PC-3 (cell line): ENCODE data around the gene SBSN. TPM values are rescaled to one million over a fixed set of nuclear protein-coding genes. Genes with fewer than 3 reads are reported as not detected.
A peak's percentile ranks its signal among the peaks of the same experiment; 100 is the strongest.

Experiments used
- ATAC-seq: fragments of 200-7000 bp; cut with Tn5 transposase; 2 replicates; pipeline ENCODE4 v1.9.1; 2020; ENCODE audit warnings: mild to moderate bottlenecking, moderate library complexity
- BruUV-seq: library from RNA; stranded (reverse); fragments of 400-500 nt; replicated peaks from 2 replicates; lab custom pipeline; 2021; lab: Mats Ljungman, UMichigan
- CTCF ChIA-PET: fragments of 300-600 bp; sonication (Branson Sonifier 250); formaldehyde crosslinking; loops from one replicate; lab custom pipeline; 2022; ENCODE audit warnings: antibody characterized with exemption; lab: Charles Lee
- POLR2A ChIA-PET: fragments of 300-600 bp; sonication (Branson Sonifier 250); formaldehyde crosslinking; loops from one replicate; lab custom pipeline; 2022; ENCODE audit warnings: antibody characterized with exemption; ENCODE audit not compliant: unreplicated experiment; lab: Charles Lee
- DNase-seq: peaks from one replicate; pipeline ENCODE4 v3.0.0-alpha.2; 2015
- H2AFZ ChIP-seq: fragments of 300-600 bp; sonication (generic); 2 replicates; pipeline ENCODE4 v1.6.0; 2016; ENCODE audit warnings: antibody characterized with exemption, low read length
- H3F3A ChIP-seq: fragments of 300-600 bp; sonication (generic); one replicate; pipeline ENCODE4 v1.6.0; 2017; ENCODE audit warnings: antibody characterized with exemption, low read length, control low read depth, mild to moderate bottlenecking; ENCODE audit not compliant: unreplicated experiment
- H3K27ac ChIP-seq: fragments of 300-600 bp; sonication (generic); 2 replicates; pipeline ENCODE4 v1.5.1; 2016; ENCODE audit warnings: mild to moderate bottlenecking, low read length
- H3K27me3 ChIP-seq: fragments of 300-600 bp; sonication (generic); 2 replicates; pipeline ENCODE4 v1.6.1; 2016; ENCODE audit warnings: low read length, mixed read lengths
- H3K36me3 ChIP-seq: fragments of 300-600 bp; sonication (generic); 2 replicates; pipeline ENCODE4 v1.6.1; 2016; ENCODE audit warnings: low read depth, mixed run types, low read length, mixed read lengths
- H3K4me1 ChIP-seq: fragments of 300-600 bp; sonication (generic); 2 replicates; pipeline ENCODE4 v1.5.1; 2016; ENCODE audit warnings: low read length; ENCODE audit not compliant: insufficient read depth
- H3K4me2 ChIP-seq: fragments of 300-600 bp; sonication (generic); 2 replicates; pipeline ENCODE4 v1.6.0; 2016; ENCODE audit warnings: low read length
- H3K4me3 ChIP-seq: fragments of 300-600 bp; sonication (generic); 2 replicates; pipeline ENCODE4 v1.5.1; 2016; ENCODE audit warnings: mild to moderate bottlenecking, low read length, mixed read lengths
- H3K79me2 ChIP-seq: fragments of 300-600 bp; sonication (generic); 2 replicates; pipeline ENCODE4 v1.6.1; 2017; ENCODE audit warnings: low read length, mixed read lengths
- H3K9ac ChIP-seq: fragments of 300-600 bp; sonication (generic); 2 replicates; pipeline ENCODE4 v1.6.0; 2016; ENCODE audit warnings: mild to moderate bottlenecking, low read length
- H3K9me2 ChIP-seq: fragments of 300-600 bp; sonication (generic); replicated peaks from 2 replicates; pipeline ENCODE4 v1.6.1; 2016; ENCODE audit warnings: mixed run types, low read length, mixed read lengths
- H3K9me3 ChIP-seq: fragments of 300-600 bp; sonication (generic); 2 replicates; pipeline ENCODE4 v1.6.1; 2016; ENCODE audit warnings: low read length, mixed read lengths
- H4K20me1 ChIP-seq: fragments of 300-600 bp; sonication (generic); 2 replicates; pipeline ENCODE4 v1.6.1; 2016; ENCODE audit warnings: low read length, mixed read lengths
- EZH2 ChIP-seq: fragments of 300-600 bp; sonication (generic); IDR thresholded peaks from one replicate; pipeline ENCODE4 v1.6.1; 2017; ENCODE audit warnings: antibody characterized with exemption, mild to moderate bottlenecking, low read length; ENCODE audit not compliant: unreplicated experiment
- EZH2phosphoT487 ChIP-seq: fragments of 300-600 bp; sonication (generic); IDR thresholded peaks from 2 replicates; pipeline ENCODE4 v1.6.1; 2018; ENCODE audit warnings: mild to moderate bottlenecking, antibody characterized with exemption, low read length, borderline replicate concordance
- intact Hi-C: fragments of 100-400 bp; cut with micrococcal nuclease; formaldehyde crosslinking; loops from 2 replicates; pipeline ENCODE4 v1.9.0; 2023
- total RNA-seq: library from RNA; depleted of rRNA; stranded (reverse); fragments of >200 nt; gene quantifications from 2 replicates; pipeline ENCODE4 v1.2.3, GENCODE V29; 2014
- TF ChIP-seq, protein P1 (sequence below): fragments of 300-600 bp; sonication (generic); conservative IDR thresholded peaks from 2 replicates; pipeline ENCODE4 v1.5.1; 2017; ENCODE audit warnings: antibody characterized with exemption, low read depth, mild to moderate bottlenecking, low read length

Gene SBSN
- total RNA-seq, 1 experiment from 2014 or later: 0.26 TPM

DNA sequence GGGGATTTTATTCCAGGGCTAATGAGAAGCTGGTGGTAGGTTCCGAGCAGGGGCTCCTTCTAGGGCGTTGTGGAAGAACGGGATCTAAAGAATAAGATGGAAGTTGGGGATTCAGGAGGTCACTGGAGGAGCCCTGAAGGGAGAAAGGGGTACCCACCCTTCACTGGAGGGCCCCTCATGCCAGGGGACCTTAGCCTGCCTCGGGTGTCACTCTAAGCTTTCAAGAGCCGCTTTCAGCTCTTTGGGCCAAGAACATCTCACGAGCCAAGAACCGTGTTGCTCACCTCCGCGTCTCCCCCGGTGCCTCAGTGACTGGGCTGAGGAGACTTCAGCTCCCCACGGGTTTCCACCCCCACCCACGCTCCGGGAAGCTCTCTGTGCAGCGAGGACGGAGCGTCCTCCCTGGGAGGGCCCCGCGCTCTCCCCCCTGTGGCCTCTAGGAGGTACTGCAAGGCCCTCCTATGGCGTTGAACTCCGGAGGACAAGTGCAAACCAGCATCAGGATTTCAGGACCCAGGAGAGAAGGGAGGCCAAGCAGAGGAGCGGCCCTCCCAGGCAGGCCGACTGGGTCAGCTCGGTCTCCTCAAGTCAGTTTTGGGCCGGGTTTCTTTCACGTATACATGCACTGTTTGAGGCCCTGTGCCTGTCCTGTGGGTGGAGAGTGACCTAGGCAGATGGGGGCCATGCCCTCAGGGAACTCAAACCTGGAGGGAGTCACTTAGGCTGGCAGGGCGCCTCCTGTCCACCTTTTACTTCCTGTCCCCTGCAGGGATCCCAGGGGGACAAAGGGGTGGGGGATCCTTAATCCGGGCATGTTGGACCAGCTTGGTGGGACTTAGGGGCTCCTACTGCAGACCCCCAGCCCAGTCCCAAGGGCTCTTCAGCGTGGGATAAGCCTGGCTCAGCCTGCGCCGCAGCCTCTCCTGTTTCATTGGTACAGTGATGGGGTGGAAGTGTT, 32.7 kb downstream of the SBSN start:
- DNase-seq (peak; percentile 64), ATAC-seq (peak; percentile 88)
- H4K20me1 ChIP-seq: no peaks in the 10 kb centered on the region
- no peaks in the 10 kb centered on the region for H3F3A ChIP-seq
- POLR2A ChIA-PET: no interaction called here
- H3K9ac ChIP-seq: no peak overlapping the region
- H3K27ac ChIP-seq: no peak overlapping the region
- H3K4me2 ChIP-seq: peak overlapping the region; percentile 64
- H2AFZ ChIP-seq: peak overlapping the region; percentile 64
- intact Hi-C loops: no loop called here
- H3K79me2 ChIP-seq: no peaks in the 10 kb centered on the region
- H3K9me2 ChIP-seq: no peaks in the 10 kb centered on the region
- H3K27me3 ChIP-seq: no peaks in the 10 kb centered on the region
- BruUV-seq: no TSS peak
- H3K36me3 ChIP-seq: no peaks in the 10 kb centered on the region
- H3K9me3 ChIP-seq: no peaks in the 10 kb centered on the region
- H3K4me1 ChIP-seq: no peaks in the 10 kb centered on the region
- peak overlapping the region; percentile 16; the same call in 1 of the 2 replicates for H3K4me3 ChIP-seq
- TF ChIP-seq EZH2phosphoT487: no peak
- TF ChIP-seq, protein P1, sequence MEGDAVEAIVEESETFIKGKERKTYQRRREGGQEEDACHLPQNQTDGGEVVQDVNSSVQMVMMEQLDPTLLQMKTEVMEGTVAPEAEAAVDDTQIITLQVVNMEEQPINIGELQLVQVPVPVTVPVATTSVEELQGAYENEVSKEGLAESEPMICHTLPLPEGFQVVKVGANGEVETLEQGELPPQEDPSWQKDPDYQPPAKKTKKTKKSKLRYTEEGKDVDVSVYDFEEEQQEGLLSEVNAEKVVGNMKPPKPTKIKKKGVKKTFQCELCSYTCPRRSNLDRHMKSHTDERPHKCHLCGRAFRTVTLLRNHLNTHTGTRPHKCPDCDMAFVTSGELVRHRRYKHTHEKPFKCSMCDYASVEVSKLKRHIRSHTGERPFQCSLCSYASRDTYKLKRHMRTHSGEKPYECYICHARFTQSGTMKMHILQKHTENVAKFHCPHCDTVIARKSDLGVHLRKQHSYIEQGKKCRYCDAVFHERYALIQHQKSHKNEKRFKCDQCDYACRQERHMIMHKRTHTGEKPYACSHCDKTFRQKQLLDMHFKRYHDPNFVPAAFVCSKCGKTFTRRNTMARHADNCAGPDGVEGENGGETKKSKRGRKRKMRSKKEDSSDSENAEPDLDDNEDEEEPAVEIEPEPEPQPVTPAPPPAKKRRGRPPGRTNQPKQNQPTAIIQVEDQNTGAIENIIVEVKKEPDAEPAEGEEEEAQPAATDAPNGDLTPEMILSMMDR: peak; percentile 79
- CTCF ChIA-PET: interaction anchor here (0.6 kb wide), 2 partner anchors 142 to 148 kb away, joined by 5 read pairs; no protein-coding TSS in a partner anchor

DNA sequence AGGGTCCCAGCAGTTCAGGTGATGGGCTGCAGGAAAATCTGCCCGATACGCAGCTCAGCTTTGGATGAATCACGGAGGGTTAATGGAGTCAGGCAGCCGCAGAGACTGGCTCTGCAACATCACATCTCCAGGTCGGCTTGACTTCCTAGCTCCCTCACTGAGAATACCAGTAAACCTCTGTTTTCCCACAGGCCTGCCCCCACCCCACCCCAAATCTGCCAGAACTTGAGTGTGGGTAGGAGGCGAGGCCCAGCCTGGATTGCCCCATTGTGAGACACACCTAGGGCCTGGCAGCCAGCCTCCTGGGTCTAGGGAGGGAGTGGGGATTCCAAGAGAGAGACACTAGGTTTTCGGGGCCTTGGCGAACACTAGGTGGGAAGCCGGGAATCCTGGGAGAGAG, 34.1 kb downstream of the SBSN start:
- intact Hi-C loops: no loop called here
- H3K36me3 ChIP-seq: no peaks in the 10 kb centered on the region
- H3K27me3 ChIP-seq: no peaks in the 10 kb centered on the region
- no peaks in the 10 kb centered on the region for H3K9me3 ChIP-seq
- H3K9ac ChIP-seq: no peak overlapping the region
- ChIA-PET POLR2A (no interaction called here), CTCF (interaction anchor here (1.0 kb wide), 1 partner anchor 140 kb away, joined by 3 read pairs; no protein-coding TSS in a partner anchor)
- BruUV-seq: no TSS peak
- no peaks in the 10 kb centered on the region for H3K79me2 ChIP-seq
- H2AFZ ChIP-seq: no peak overlapping the region
- DNase-seq: no peak
- no peak for ATAC-seq
- no peaks in the 10 kb centered on the region for H3K9me2 ChIP-seq
- no peak overlapping the region for H3K27ac ChIP-seq
- no peaks in the 10 kb centered on the region for H3F3A ChIP-seq
- H3K4me3 ChIP-seq: no peak overlapping the region
- TF ChIP-seq EZH2 (no peak), EZH2phosphoT487 (no peak)
- TF ChIP-seq, protein P1: no peak
- no peaks in the 10 kb centered on the region for H3K4me1 ChIP-seq
- H3K4me2 ChIP-seq: no peak overlapping the region
- no peaks in the 10 kb centered on the region for H4K20me1 ChIP-seq
